T-cell (primary cell): Measurements from ENCODE around the gene ABCA13. TPM values are rescaled to one million over a fixed set of nuclear protein-coding genes. Genes with fewer than 3 reads are reported as not detected.

Source experiments
- ATAC-seq, 4 experiments: fragments of 200-7000 bp in 3 of 4; fragments of 150-1000 bp in 1 of 4; cut with Tn5 transposase; replicated peaks in 1 of 4; 1 replicate in 3 of 4; 2 replicates in 1 of 4; pipeline ENCODE4 v1.10.0; 2021; ENCODE audit warnings: moderate library complexity in 3 of 4, mild to moderate bottlenecking in 2 of 4, moderate number of reproducible peaks in 1 of 4
- CTCF ChIA-PET, 2 donors: fragments of 300-600 bp; sonication (Branson Sonifier 250); formaldehyde crosslinking; loops; one replicate each; lab custom pipeline; 2022; ENCODE audit warnings: antibody characterized with exemption in 2 of 2; lab: Charles Lee
- POLR2A ChIA-PET, 2 donors: fragments of 300-600 bp; sonication (Branson Sonifier 250); formaldehyde crosslinking; loops; one replicate each; lab custom pipeline; 2022; ENCODE audit warnings: antibody characterized with exemption in 2 of 2; lab: Charles Lee
- DNase-seq, 35 experiments: peaks; one replicate each; pipeline versions ENCODE4 v3.0.0 to v3.0.0-alpha.2; 2013 to 2023
- H3K27ac ChIP-seq: one replicate; pipeline ENCODE4 v1.5.1; 2013; ENCODE audit warnings: low read length
- H3K27me3 ChIP-seq, 2 experiments: replicated peaks in 1 of 2; 1 replicate in 1 of 2; 2 replicates in 1 of 2; pipeline versions ENCODE4 v1.6.1 to v1.7.0; 2013; ENCODE audit warnings: low read length in 1 of 2, mixed read lengths in 1 of 2; ENCODE audit not compliant: control insufficient read depth in 2 of 2, insufficient read depth in 2 of 2; ENCODE audit errors: extremely low read depth in 1 of 2
- H3K36me3 ChIP-seq, 2 donors: 1 replicate in 1 of 2; 2 replicates in 1 of 2; pipeline versions ENCODE4 v1.6.1 to v1.7.0; 2013; ENCODE audit warnings: low read length in 1 of 2; ENCODE audit not compliant: control insufficient read depth in 2 of 2, insufficient read depth in 1 of 2; ENCODE audit errors: extremely low read depth in 1 of 2
- H3K4me1 ChIP-seq, 2 experiments: 1 replicate in 1 of 2; 2 replicates in 1 of 2; pipeline versions ENCODE4 v1.6.1 to v1.7.0; 2013; ENCODE audit warnings: low read length in 2 of 2, mixed read lengths in 1 of 2; ENCODE audit not compliant: insufficient read depth in 2 of 2, control insufficient read depth in 1 of 2; ENCODE audit errors: extremely low read depth in 1 of 2
- H3K4me3 ChIP-seq, 2 donors: 1 replicate in 1 of 2; 2 replicates in 1 of 2; pipeline versions ENCODE4 v1.5.1 to v1.7.0; 2013; ENCODE audit warnings: mild to moderate bottlenecking in 2 of 2, low read length in 1 of 2, moderate library complexity in 1 of 2; ENCODE audit not compliant: control insufficient read depth in 1 of 2; ENCODE audit errors: extremely low read depth in 1 of 2
- H3K9me3 ChIP-seq: 2 replicates; pipeline ENCODE4 v1.7.0; 2013
- H3K27ac Mint-ChIP-seq, 2 donors: one replicate each; pipeline ENCODE4 v1.8.0; 2020 to 2021; ENCODE audit warnings: mild to moderate bottlenecking in 2 of 2, mixed read lengths in 2 of 2
- H3K27me3 Mint-ChIP-seq, 2 donors: one replicate each; pipeline ENCODE4 v1.8.0; 2021 to 2022; ENCODE audit warnings: mixed read lengths in 2 of 2
- H3K36me3 Mint-ChIP-seq: one replicate; pipeline ENCODE4 v1.8.0; 2021; ENCODE audit warnings: mixed read lengths
- H3K4me1 Mint-ChIP-seq, 3 donors: one replicate each; pipeline ENCODE4 v1.8.0; 2020 to 2022; ENCODE audit warnings: mixed read lengths in 3 of 3, mild to moderate bottlenecking in 1 of 3
- H3K4me3 Mint-ChIP-seq, 3 donors: one replicate each; pipeline ENCODE4 v1.8.0; 2020 to 2022; ENCODE audit warnings: mild to moderate bottlenecking in 3 of 3, mixed read lengths in 3 of 3, moderate library complexity in 3 of 3
- H3K9me3 Mint-ChIP-seq, 3 donors: one replicate each; pipeline ENCODE4 v1.8.0; 2020 to 2022; ENCODE audit warnings: mixed read lengths in 3 of 3
- WGBS: methylation state at CpG from one replicate; pipeline ENCODE4 v1.1.5; 2013; ENCODE audit warnings: missing lambda C conversion rate; ENCODE audit not compliant: insufficient coverage; 5-methylcytosine and 5-hydroxymethylcytosine counted together
- total RNA-seq, 35 experiments: library from RNA in 6 of 35; stranded (reverse) in 6 of 35; fragments of 120-200 nt in 1 of 35; gene quantifications; one replicate each; pipeline versions ENCODE4 v1.2.1 to v1.2.4 and lab custom pipeline; 2013 to 2026

The ABCA13 gene
- total RNA-seq, 5 donors from 2014 or later (not counting 1 experiment from before 2014, with no cell fraction given), result 0.22 TPM; not detected in 4

GRCh38 chr7:48426331-48426965 is 255.2 kb downstream of the ABCA13 start:
- Histone ChIP-seq H3K36me3 (no peaks in the 10 kb centered on the region), H3K4me3 (no peak overlapping the region), H3K27ac (no peak overlapping the region), H3K27me3 (peaks cover 0 to 3% of the 10 kb centered on the region in 2 experiments), H3K4me1 (no peaks in the 10 kb centered on the region), H3K9me3 (no peaks in the 10 kb centered on the region)
- Mint-ChIP-seq H3K9me3 (no peaks in the 10 kb centered on the region), H3K27ac (no peak overlapping the region), H3K4me1 (no peaks in the 10 kb centered on the region), H3K36me3 (no peaks in the 10 kb centered on the region), H3K27me3 (no peaks in the 10 kb centered on the region), H3K4me3 (no peak overlapping the region)
- ChIA-PET POLR2A (no interaction called here), CTCF (no interaction called here)
- ATAC-seq (no peak), DNase-seq (no peak)
- WGBS, result 65% methylated on average over 3 of the region's 6 CpGs

DNA sequence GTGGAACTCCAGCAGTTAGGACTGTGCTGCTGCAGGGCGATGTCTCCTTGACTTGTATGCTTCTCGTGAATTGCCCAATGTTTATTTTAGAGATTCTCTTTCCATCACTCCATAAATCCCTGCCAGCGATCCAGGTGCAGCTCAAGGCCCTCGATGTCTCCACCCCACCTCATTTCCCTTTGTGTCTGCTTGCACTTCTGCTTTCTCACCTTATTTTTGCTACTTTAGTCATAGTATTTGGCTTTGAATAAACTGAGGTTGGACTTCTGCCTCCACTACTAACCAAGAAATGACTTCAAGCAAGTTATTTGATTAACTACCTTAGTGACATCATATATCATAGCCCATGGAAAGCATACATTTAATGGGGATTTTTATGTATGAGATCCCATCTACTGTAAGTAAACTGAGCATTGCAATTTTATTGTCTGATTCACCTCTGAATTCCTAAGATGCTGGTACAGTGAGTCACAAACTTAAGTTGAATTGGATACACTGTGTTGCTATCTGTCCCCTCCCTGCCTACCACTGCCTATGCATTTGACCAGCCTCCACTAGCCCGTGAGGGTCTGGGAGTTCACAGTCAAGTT is 255.8 kb downstream of the ABCA13 start:
- Mint-ChIP-seq H3K4me3 (no peak overlapping the region), H3K27me3 (no peaks in the 10 kb centered on the region), H3K27ac (no peak overlapping the region), H3K9me3 (no peaks in the 10 kb centered on the region), H3K36me3 (no peaks in the 10 kb centered on the region), H3K4me1 (no peaks in the 10 kb centered on the region)
- ChIA-PET POLR2A (no interaction called here), CTCF (no interaction called here)
- ATAC-seq, result no peak
- 81% methylated on average over 2 of the region's 5 CpGs for WGBS
- no peak for DNase-seq
- Histone ChIP-seq H3K4me1 (no peaks in the 10 kb centered on the region), H3K4me3 (no peak overlapping the region), H3K27me3 (no peaks in the 10 kb centered on the region), H3K36me3 (no peaks in the 10 kb centered on the region), H3K9me3 (no peaks in the 10 kb centered on the region), H3K27ac (no peak overlapping the region)

GRCh38 chr7:48427671-48428070 is 256.4 kb downstream of the ABCA13 start:
- Mint-ChIP-seq H3K4me1 (no peaks in the 10 kb centered on the region), H3K9me3 (no peaks in the 10 kb centered on the region), H3K4me3 (no peak overlapping the region), H3K27ac (no peak overlapping the region), H3K36me3 (no peaks in the 10 kb centered on the region), H3K27me3 (no peaks in the 10 kb centered on the region)
- no peak for ATAC-seq
- no peaks in the 10 kb centered on the region for H3K36me3 ChIP-seq
- no peaks in the 10 kb centered on the region for H3K4me1 ChIP-seq
- ChIA-PET POLR2A (no interaction called here), CTCF (no interaction called here)
- no peak overlapping the region for H3K27ac ChIP-seq
- DNase-seq, result no peak
- no CpG with 5 or more reads among the region's 5 CpGs for WGBS
- H3K9me3 ChIP-seq, result no peaks in the 10 kb centered on the region
- no peaks in the 10 kb centered on the region for H3K27me3 ChIP-seq
- no peak overlapping the region for H3K4me3 ChIP-seq

GRCh38 chr7:48428091-48428684 is 256.9 kb downstream of the ABCA13 start:
- Histone ChIP-seq H3K27me3 (no peaks in the 10 kb centered on the region), H3K36me3 (no peaks in the 10 kb centered on the region), H3K4me3 (no peak overlapping the region), H3K4me1 (no peaks in the 10 kb centered on the region), H3K9me3 (no peaks in the 10 kb centered on the region), H3K27ac (no peak overlapping the region)
- CTCF ChIA-PET, result no interaction called here
- H3K4me1 Mint-ChIP-seq, result no peaks in the 10 kb centered on the region
- 93% methylated on average over 2 of the region's 3 CpGs for WGBS
- DNase-seq (no peak), ATAC-seq (no peak)
- no peak overlapping the region for H3K4me3 Mint-ChIP-seq
- POLR2A ChIA-PET, result no interaction called here
- H3K27me3 Mint-ChIP-seq, result no peaks in the 10 kb centered on the region
- H3K9me3 Mint-ChIP-seq, result no peaks in the 10 kb centered on the region
- no peaks in the 10 kb centered on the region for H3K36me3 Mint-ChIP-seq
- H3K27ac Mint-ChIP-seq, result no peak overlapping the region

- Histone ChIP-seq H3K4me3 (no peak overlapping the region), H3K27me3 (no peaks in the 10 kb centered on the region), H3K36me3 (no peaks in the 10 kb centered on the region), H3K27ac (no peak overlapping the region), H3K4me1 (no peaks in the 10 kb centered on the region), H3K9me3 (no peaks in the 10 kb centered on the region)
- no peaks in the 10 kb centered on the region for H3K27me3 Mint-ChIP-seq
- H3K9me3 Mint-ChIP-seq, result peaks cover 0 to 4% (median 0%) of the 10 kb centered on the region in 3 donors
- H3K4me3 Mint-ChIP-seq, result no peak overlapping the region
- H3K27ac Mint-ChIP-seq, result no peak overlapping the region
- no peaks in the 10 kb centered on the region for H3K36me3 Mint-ChIP-seq
- H3K4me1 Mint-ChIP-seq, result no peaks in the 10 kb centered on the region
- ChIA-PET CTCF (no interaction called here), POLR2A (no interaction called here)
- no peak for ATAC-seq
- no peak for DNase-seq
These were observed 257.9 kb downstream of the ABCA13 start for GRCh38 chr7:48429117-48429516.

DNA sequence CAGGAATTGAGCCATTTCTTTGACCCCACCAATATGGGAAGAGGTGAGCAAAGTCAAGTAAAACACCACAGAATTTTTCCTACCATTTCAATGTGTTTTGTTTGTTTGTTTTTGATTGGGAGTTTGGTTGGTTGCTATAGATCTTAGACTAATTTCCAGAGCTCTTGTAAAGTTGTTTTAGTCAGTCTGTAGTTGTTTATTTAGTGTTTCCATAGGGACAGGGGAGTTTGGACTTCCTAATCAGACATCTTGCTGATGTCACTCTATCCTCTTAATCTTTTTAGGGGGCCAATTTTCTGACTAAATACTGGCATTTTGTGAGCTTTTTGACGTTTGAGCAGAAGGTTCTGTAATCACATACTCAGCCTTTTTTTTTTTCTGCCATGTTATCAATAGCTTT is 266.9 kb downstream of the ABCA13 start:
- Mint-ChIP-seq H3K4me3 (no peak overlapping the region), H3K9me3 (peaks cover under 1 to 14% (median 4%) of the 10 kb centered on the region in 3 donors), H3K27ac (no peak overlapping the region), H3K27me3 (no peaks in the 10 kb centered on the region), H3K36me3 (no peaks in the 10 kb centered on the region), H3K4me1 (no peaks in the 10 kb centered on the region)
- ATAC-seq (no peak), DNase-seq (no peak)
- no peak overlapping the region for H3K4me3 ChIP-seq
- no peaks in the 10 kb centered on the region for H3K27me3 ChIP-seq
- ChIA-PET CTCF (no interaction called here), POLR2A (interaction anchor here in 1 of 2 donors (0.7 kb wide), 1 partner anchor 9 kb away, joined by 6 read pairs; no protein-coding TSS in a partner anchor)
- H3K27ac ChIP-seq, result no peak overlapping the region
- H3K9me3 ChIP-seq, result no peaks in the 10 kb centered on the region
- no peaks in the 10 kb centered on the region for H3K4me1 ChIP-seq
- 50% methylated on average over 1 of the region's 1 CpG for WGBS
- no peaks in the 10 kb centered on the region for H3K36me3 ChIP-seq
